Measurements from ENCODE around the gene TRA2B. TPM values are rescaled to one million over a fixed set of nuclear protein-coding genes. Genes with fewer than 3 reads are reported as not detected.

Gene TRA2B
- total RNA-seq, 1 experiment from 2014 or later, result 236 TPM

GRCh38 chr3:185960522-185961288 is 22.9 kb upstream of the TRA2B start:
- Mint-ChIP-seq H3K36me3 (peaks cover 2% of the 10 kb centered on the region; the same call in 1 of the 2 replicates), H3K4me1 (no peaks in the 10 kb centered on the region)

GRCh38 chr3:185959609-185960521 is 22.1 kb upstream of the TRA2B start:
- DNase-seq (ENCODE audit: low spot score), result no peak
- Mint-ChIP-seq H3K4me3 (no peak overlapping the region), H3K36me3 (no peaks in the 10 kb centered on the region), H3K4me1 (no peaks in the 10 kb centered on the region), H3K27me3 (ENCODE audit: low read depth) (no peaks in the 10 kb centered on the region), H3K27ac (no peak overlapping the region), H3K9me3 (peaks cover 15% of the 10 kb centered on the region; the same call in 1 of the 2 replicates)
- POLR2A ChIA-PET, result interaction anchor here (0.6 kb wide), 2 partner anchors 10 to 282 kb away, joined by 3 to 6 read pairs; no protein-coding TSS in a partner anchor
- ATAC-seq, result no peak
- CTCF ChIA-PET, result interaction anchor here (0.6 to 5.4 kb wide), 4 partner anchors 9 to 163 kb away, joined by 3 to 37 read pairs (median 6); no protein-coding TSS in a partner anchor
- no peak for TF ChIP-seq RELA (CRISPR knock-in tag; IDR thresholded peaks at IDR 0.05; ENCODE audit: borderline replicate concordance)
- peak; percentile 59 for TF ChIP-seq GABPB1 (CRISPR knock-in tag; IDR thresholded peaks at IDR 0.05)

More at GRCh38 chr3:185960522-185961288, 22.9 kb upstream of the TRA2B start:
- no peak overlapping the region for H3K4me3 Mint-ChIP-seq
- no peak for DNase-seq (ENCODE audit: low spot score)
- ChIA-PET POLR2A (no interaction called here), CTCF (interaction anchor here (1.0 to 5.4 kb wide), 3 partner anchors 17 to 18 kb away, joined by 4 to 37 read pairs (median 9); no protein-coding TSS in a partner anchor)
- no peak overlapping the region for H3K27ac Mint-ChIP-seq
- peaks cover 20% of the 10 kb centered on the region for H3K9me3 Mint-ChIP-seq
- no peak for ATAC-seq
- no peak for TF ChIP-seq NFATC4 (CRISPR knock-in tag; IDR thresholded peaks at IDR 0.05)
- no peak for TF ChIP-seq ZNF423 (CRISPR knock-in tag; IDR thresholded peaks at IDR 0.05)
- no peak for TF ChIP-seq KAT7 (CRISPR knock-in tag; IDR thresholded peaks at IDR 0.05; ENCODE audit: borderline replicate concordance)
- no peak for TF ChIP-seq FOXP1 (CRISPR knock-in tag; IDR thresholded peaks at IDR 0.05; ENCODE audit: borderline replicate concordance)
- no peak for TF ChIP-seq JUN (CRISPR knock-in tag; IDR thresholded peaks at IDR 0.05)
- no peak for TF ChIP-seq ZNF263 (CRISPR knock-in tag; IDR thresholded peaks at IDR 0.05; ENCODE audit: low read depth)
- no peak for TF ChIP-seq ZNF416 (CRISPR knock-in tag; IDR thresholded peaks at IDR 0.05)
- no peak for TF ChIP-seq ATF2 (CRISPR knock-in tag; IDR thresholded peaks at IDR 0.05; ENCODE audit: borderline replicate concordance, low read depth)
- no peak for TF ChIP-seq CREM (CRISPR knock-in tag; IDR thresholded peaks at IDR 0.05)
- no peak for TF ChIP-seq AR (CRISPR knock-in tag; IDR thresholded peaks at IDR 0.05)
- no peak for TF ChIP-seq ATF1 (CRISPR knock-in tag; IDR thresholded peaks at IDR 0.05)
- TF ChIP-seq, protein P1, sequence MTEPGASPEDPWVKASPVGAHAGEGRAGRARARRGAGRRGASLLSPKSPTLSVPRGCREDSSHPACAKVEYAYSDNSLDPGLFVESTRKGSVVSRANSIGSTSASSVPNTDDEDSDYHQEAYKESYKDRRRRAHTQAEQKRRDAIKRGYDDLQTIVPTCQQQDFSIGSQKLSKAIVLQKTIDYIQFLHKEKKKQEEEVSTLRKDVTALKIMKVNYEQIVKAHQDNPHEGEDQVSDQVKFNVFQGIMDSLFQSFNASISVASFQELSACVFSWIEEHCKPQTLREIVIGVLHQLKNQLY (CRISPR knock-in tag; IDR thresholded peaks at IDR 0.05), result no peak
- TF ChIP-seq GTF2I (CRISPR knock-in tag; conservative IDR thresholded peaks at IDR 0.05), result no peak
- H3K27me3 Mint-ChIP-seq (ENCODE audit: low read depth), result peaks cover 2% of the 10 kb centered on the region

GRCh38 chr3:185958626-185959025 is 20.8 kb upstream of the TRA2B start:
- no peaks in the 10 kb centered on the region for H3K4me1 Mint-ChIP-seq
- no peaks in the 10 kb centered on the region for H3K27me3 Mint-ChIP-seq (ENCODE audit: low read depth)
- no peak overlapping the region for H3K27ac Mint-ChIP-seq
- CTCF ChIA-PET, result interaction anchor here (0.7 to 5.4 kb wide), 3 partner anchors 15 to 216 kb away, joined by 3 to 37 read pairs (median 9); no protein-coding TSS in a partner anchor
- no peaks in the 10 kb centered on the region for H3K36me3 Mint-ChIP-seq
- no peak for ATAC-seq
- POLR2A ChIA-PET, result no interaction called here
- H3K4me3 Mint-ChIP-seq, result no peak overlapping the region
- no peak for DNase-seq (ENCODE audit: low spot score)
- H3K9me3 Mint-ChIP-seq, result peaks cover 10% of the 10 kb centered on the region; the same call in 1 of the 2 replicates
- no peak for TF ChIP-seq MYBL2 (CRISPR knock-in tag; IDR thresholded peaks at IDR 0.05)
- no peak for TF ChIP-seq MXD4 (CRISPR knock-in tag; IDR thresholded peaks at IDR 0.05; ENCODE audit: borderline replicate concordance)
- TF ChIP-seq PRDM15 (CRISPR knock-in tag; IDR thresholded peaks at IDR 0.05), result no peak
- no peak for TF ChIP-seq ZNF317 (CRISPR knock-in tag; IDR thresholded peaks at IDR 0.05; ENCODE audit: borderline replicate concordance, low read depth)
- TF ChIP-seq, protein P2, sequence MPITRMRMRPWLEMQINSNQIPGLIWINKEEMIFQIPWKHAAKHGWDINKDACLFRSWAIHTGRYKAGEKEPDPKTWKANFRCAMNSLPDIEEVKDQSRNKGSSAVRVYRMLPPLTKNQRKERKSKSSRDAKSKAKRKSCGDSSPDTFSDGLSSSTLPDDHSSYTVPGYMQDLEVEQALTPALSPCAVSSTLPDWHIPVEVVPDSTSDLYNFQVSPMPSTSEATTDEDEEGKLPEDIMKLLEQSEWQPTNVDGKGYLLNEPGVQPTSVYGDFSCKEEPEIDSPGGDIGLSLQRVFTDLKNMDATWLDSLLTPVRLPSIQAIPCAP (CRISPR knock-in tag; IDR thresholded peaks at IDR 0.05), result no peak
- no peak for TF ChIP-seq TEAD1 (CRISPR knock-in tag; IDR thresholded peaks at IDR 0.05)
